ENCODE data around the gene DGKA.
"Not testable (repeated sequence)": the region's sequence is repeated elsewhere in the genome, so short reads cannot be mapped to it uniquely, and the experiment has no call there.

The DGKA gene

DNA sequence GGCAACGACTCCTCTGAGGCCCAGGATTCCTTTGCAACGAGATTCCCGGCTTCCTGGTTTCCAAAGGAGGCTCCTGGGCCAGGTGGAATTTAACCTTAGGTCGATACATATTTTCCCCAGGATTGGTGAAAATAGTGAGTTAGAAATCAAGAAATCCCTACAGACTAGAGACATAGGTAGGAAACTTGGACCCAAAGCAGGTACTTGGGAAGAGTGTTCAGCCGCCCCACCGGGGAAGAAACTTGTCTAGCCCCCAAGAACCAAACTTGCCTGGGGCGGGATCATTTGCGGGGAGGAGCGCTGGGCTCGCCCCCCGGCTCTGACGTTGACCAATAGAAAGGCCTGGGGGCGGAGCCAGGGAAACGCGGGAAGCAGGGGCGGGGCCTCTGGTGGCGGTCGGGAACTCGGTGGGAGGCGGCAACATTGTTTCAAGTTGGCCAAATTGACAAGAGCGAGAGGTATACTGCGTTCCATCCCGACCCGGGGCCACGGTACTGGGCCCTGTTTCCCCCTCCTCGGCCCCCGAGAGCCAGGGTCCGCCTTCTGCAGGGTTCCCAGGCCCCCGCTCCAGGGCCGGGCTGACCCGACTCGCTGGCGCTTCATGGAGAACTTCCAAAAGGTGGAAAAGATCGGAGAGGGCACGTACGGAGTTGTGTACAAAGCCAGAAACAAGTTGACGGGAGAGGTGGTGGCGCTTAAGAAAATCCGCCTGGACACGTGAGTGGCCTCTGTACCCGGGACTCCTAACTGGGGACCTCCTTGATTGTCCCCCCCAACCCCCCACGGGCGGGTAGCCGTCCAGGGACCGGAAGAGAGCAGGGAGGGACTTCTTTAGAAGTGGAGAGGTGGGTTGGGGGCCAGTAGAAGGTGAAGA lies 35.7 kb downstream of the DGKA start, which contains the start of gene CDK2:
Gene CDK2 (plus strand): TSS at position 423 of the 874 bp plus-strand sequence. CDS start 179 bp downstream, at position 602.
- peak; percentile 84 to 93 (median 89) for DNase-seq (ENCODE audit: low read depth in 2 of 3, low spot score in 1 of 3)

- no peak for DNase-seq (ENCODE audit: low read depth in 2 of 3, low spot score in 1 of 3)
These were observed 38.4 kb downstream of the DGKA start for GRCh38 chr12:55969356-55969755.

GRCh38 chr12:55970775-55971174 lies 39.8 kb downstream of the DGKA start:
- no peak for DNase-seq (ENCODE audit: low read depth in 2 of 3, low spot score in 1 of 3)

- DNase-seq (ENCODE audit: low read depth in 2 of 3, low spot score in 1 of 3) = no peak
These were observed 41.1 kb downstream of the DGKA start for GRCh38 chr12:55972042-55972441.

DNA sequence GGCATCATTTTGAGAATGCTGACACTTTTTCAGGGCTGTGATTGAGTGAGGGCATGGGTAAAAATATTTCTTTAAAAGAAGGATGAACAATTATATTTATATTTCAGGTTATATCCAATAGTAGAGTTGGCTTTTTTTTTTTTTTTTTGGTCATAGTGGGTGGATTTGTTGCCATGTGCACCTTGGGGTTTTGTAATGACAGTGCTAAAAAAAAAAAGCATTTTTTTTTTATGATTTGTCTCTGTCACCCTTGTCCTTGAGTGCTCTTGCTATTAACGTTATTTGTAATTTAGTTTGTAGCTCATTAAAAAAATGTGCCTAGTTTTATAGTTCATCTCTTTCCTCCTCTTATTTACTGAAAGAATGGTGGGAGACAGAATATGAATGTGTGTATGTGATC lies 41.5 kb downstream of the DGKA start:
- no peak for DNase-seq (ENCODE audit: low read depth in 2 of 3, low spot score in 1 of 3)

DNA sequence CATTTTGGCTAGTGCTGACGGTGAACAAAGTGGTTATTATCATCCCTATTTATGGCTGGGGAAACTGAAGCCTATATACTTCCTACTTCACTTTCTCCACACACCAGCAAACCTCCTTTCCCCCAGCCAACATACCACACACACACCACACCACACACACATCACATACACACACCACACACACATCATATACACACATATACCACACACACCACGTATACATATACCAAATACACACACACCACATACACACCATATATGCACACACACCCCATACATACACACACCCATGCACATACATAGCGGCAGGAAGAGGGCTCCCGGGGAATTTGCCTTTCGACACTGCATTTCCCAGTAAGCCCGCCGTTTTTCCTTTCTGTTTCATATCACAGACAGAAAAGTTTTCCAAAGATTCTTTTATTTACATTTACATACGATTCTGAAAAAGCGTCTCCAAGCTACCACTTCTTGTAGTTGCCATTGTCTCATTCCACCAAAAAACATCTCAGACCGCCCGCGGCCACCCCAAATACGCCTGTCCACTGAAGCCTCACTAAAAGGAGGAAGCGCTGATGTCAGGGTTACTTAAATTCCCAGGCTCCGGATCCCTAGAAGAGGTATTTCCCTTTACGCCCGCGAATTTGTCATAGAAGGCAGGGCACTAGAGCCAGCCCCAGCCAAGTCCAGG lies 42.1 kb downstream of the DGKA start:
- DNase-seq (ENCODE audit: low read depth in 2 of 3, low spot score in 1 of 3) = no peak

DNA sequence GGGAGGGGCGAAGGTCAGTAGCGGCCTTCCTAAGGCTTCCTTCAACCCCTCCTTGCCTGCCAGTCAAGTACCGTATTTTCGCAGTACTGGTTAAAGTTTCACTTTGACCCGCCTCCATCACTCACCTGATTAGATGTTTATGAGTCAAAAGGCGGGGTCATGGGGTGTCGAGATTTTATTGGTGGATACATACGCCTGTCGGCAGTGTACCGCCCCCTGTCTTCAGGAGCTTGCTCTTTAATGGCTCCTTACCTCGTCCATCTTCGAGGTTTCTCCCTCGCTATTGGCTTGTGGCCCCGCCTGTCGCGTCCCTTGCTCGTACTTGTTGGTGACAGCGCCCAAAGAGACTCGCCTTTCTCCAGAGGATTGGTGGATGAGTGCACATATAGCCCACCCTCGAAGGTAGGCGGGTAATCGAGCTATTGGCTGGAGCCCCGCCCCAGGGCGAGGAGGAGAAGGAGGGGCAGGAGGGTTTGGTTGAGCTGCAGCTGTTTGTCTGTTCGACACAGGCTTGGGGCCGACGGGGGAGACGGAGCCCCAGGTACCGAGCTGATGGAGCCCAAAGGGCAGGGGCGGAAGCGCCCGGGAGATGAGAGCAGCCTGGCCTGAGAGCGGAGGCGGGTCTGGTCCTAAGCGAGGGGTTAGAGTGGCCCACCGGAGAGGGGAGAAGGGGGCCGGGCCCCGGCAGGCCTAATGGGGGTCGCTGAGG lies 42.8 kb downstream of the DGKA start, which contains the start of gene RAB5B:
Gene RAB5B (plus strand): TSS at position 480 of the 709 bp plus-strand sequence. CDS start 12,883 bp downstream, outside the sequence.
- peak; percentile 95 to 98 (median 96) for DNase-seq (ENCODE audit: low read depth in 2 of 3, low spot score in 1 of 3)

DNA sequence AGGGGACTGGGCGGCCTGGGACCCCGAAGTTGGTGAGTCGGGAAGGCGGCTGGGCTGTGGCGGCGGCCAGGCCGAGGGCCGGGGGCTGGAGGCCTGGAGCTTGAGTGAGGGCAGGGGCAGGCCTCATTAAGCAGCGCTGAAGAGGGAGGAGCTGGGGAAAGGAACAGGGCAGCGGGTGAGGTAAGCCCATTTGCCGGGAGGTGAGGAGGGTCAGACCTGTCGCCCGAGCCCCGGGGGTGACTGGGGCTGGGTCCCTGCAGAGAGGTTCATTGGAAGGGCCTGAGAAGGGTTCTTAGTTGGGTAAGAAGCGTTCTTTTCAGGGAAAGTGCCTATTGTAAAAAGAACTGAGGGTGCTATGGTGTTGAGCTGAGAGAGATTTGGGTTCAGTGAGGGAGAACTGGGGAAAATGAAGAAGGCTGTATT lies 43.4 kb downstream of the DGKA start:
- peak in 2 of 3 donors; percentile 12 to 19 for DNase-seq (ENCODE audit: low read depth in 2 of 3, low spot score in 1 of 3)

DNA sequence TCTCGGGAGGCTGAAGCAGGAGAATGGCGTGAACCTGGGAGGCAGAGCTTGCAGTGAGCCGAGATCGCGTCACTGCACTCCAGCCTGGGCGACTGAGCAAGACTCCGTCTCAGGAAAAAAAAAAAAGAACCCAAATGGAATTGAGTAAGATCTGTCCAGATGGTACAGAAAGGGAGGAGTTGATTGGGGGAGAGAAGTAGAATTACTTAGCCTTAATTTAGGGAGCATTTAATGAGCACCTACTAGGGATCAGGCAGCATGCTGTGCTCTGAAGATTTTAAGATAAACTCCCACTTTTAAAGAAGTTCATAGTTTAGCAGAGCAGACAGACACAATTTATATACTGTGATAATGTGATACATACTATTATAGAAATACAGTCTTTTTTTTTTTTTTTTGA lies 47.4 kb downstream of the DGKA start:
- no peak for DNase-seq (ENCODE audit: low read depth in 2 of 3, low spot score in 1 of 3)

DNA sequence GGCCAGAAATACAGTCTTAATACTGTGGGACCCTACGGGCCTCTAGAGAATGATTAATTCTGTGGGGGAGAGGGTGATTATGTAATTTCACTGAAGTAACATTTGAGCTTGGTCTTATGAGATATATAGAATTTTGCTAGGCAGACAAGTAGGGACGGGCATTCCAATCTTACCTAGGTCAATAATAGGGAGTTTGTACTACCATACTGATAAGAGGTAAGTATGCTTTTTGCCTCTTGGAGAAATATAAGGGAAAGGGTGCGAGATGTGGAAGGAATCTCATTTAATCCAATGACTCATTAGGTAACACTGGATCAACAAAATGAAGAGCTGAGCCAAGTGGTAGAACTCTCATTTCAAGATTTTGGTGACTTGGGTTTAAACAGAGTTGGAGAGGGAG lies 48.1 kb downstream of the DGKA start:
- no peak for DNase-seq (ENCODE audit: low read depth in 2 of 3, low spot score in 1 of 3)

GRCh38 chr12:55981882-55982281 lies 50.9 kb downstream of the DGKA start:
- DNase-seq (ENCODE audit: low read depth in 2 of 3, low spot score in 1 of 3) = not testable (repeated sequence)

GRCh38 chr12:55982319-55982936 lies 51.5 kb downstream of the DGKA start:
- DNase-seq (ENCODE audit: low read depth in 2 of 3, low spot score in 1 of 3) = no peak

DNA sequence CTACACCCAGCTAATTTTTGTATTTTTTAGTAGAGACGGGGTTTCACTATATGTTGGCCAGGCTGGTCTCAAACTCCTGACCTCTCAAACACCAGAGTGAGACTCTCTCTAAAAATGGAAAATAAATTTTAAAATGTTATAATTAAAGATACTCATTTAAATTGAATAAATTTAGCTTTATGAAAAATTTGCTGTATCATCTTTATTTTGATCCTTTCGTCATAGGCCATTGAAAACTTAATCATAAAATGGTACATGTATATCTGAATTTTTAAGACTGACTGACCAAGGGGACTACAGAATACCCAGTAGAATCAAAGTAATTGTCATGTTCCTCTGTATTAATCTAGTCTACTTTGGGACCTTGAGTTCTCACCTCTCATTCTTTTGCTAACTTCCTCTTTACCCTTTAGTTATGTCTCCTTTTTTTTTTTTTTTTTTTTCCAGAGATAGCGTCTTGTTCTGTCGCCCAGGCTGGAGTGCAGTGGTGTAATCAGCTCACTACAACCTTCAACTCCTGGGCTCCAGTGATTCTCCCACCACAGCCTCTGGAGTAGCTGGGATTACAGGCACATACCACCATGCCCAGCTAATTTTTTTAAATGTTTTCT lies 52.4 kb downstream of the DGKA start:
- no peak for DNase-seq (ENCODE audit: low read depth in 2 of 3, low spot score in 1 of 3)

GRCh38 chr12:55984861-55985260 lies 53.9 kb downstream of the DGKA start:
- no peak for DNase-seq (ENCODE audit: low read depth in 2 of 3, low spot score in 1 of 3)

GRCh38 chr12:55985341-55985740 lies 54.4 kb downstream of the DGKA start:
- DNase-seq (ENCODE audit: low read depth in 2 of 3, low spot score in 1 of 3) = no peak

DNA sequence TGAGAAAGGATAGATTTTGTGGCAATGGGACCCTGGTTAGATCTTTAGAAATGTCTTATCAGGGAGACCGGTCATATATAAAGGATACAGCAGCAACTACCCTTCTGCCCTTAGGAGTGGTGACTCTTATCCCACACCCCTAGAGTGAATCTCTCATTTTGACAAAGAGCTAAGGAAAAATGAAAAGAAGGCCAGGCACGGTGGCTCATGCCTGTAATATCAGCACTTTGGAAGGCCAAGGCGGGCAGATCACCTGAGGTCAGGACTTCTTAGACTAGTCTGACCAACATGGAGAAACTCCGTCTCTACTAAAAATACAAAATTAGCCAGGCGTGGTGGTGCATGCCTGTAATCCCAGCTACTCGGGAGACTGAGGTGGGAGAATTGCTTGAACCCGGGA lies 55.0 kb downstream of the DGKA start:
- not testable (repeated sequence) for DNase-seq (ENCODE audit: low read depth in 2 of 3, low spot score in 1 of 3)

- DNase-seq (ENCODE audit: low read depth in 2 of 3, low spot score in 1 of 3) = no peak
These were observed 60.1 kb downstream of the DGKA start for GRCh38 chr12:55991110-55991509.

DNA sequence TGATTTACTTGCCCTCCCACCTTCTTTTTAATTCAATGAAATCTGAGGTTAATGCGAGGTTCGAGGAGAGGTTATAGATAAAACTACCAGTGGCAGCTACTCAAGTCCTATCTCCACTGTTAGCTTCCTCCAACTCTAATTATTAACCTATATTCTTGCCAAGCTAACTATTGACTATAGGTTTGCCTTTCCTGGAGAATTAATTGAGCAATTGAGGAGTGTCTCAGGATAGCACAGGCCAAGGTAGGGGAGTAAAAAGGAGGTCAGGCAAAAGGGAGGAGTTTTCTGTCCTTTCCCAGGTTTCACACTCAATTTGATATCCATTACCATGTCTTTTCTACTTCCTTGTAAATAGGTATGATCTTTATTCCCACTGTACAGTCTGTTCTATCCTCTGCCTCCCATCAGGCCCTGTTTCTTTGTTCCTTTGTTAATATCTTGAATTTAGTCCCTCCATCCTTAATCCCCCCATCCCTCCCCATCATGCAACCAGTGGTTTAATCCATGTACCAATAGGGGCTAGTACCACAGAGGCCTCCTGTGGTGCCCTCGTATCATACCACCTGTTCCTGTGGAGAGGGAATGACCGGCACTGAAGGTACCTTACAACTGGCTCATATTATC lies 62.4 kb downstream of the DGKA start:
- no peak for DNase-seq (ENCODE audit: low read depth in 2 of 3, low spot score in 1 of 3)

GRCh38 chr12:55995366-55995765 lies 64.4 kb downstream of the DGKA start:
- no peak for DNase-seq (ENCODE audit: low read depth in 2 of 3, low spot score in 1 of 3)

DNA sequence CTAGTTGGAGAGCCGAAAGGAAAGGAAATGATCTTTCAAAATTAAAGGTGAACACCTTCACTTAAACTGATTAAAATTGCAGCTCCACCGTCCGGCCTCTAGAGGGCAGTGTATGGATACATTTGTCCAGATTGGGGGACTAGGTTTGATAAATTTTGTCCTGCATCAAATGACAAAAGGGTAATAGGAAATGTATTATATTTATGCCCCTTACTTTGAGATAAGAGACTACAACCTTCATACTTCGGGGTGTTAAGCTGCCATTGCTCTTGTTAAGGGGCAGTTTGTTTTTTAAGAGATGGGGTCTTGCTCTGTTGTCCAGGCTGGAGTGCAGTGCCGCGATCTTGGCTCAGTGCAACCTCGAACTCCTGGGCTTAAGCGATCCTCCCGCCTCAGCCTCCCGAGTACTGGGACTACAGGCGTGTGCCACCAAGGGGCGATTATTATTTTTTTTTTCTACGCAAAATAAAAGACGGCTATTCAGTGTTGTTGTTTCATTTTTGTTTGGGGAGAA lies 65.3 kb downstream of the DGKA start:
- peak in 2 of 3 donors; percentile 36 to 69 for DNase-seq (ENCODE audit: low read depth in 2 of 3, low spot score in 1 of 3)
